Activated CD4-positive, alpha-beta memory T cell treated with anti-CD3 and anti-CD28 coated beads, Interleukin-2, amount 10 ng/mL, durations not matched to agents 7 days and 5 days (primary cell): ENCODE results near the gene OPN5. TPM values are rescaled to one million over a fixed set of nuclear protein-coding genes. Genes with fewer than 3 reads are reported as not detected.

Experiments used
- CTCF ChIA-PET: fragments of 350-600 bp; sonication (Branson Sonifier 250); formaldehyde crosslinking; loops from one replicate; lab custom pipeline; 2021; ENCODE audit warnings: antibody characterized with exemption, inconsistent platforms; lab: Charles Lee
- POLR2A ChIA-PET: fragments of 350-600 bp; sonication (Branson Sonifier 250); formaldehyde crosslinking; loops from one replicate; lab custom pipeline; 2021; ENCODE audit warnings: antibody characterized with exemption; lab: Charles Lee
- DNase-seq: peaks from one replicate; pipeline ENCODE4 v3.0.0-alpha.2; 2020
- H3K27ac Mint-ChIP-seq: one replicate; pipeline ENCODE4 v1.8.0; 2021; ENCODE audit warnings: mild to moderate bottlenecking, mixed read lengths
- H3K27me3 Mint-ChIP-seq: one replicate; pipeline ENCODE4 v1.8.0; 2021; ENCODE audit warnings: mixed read lengths
- H3K36me3 Mint-ChIP-seq: one replicate; pipeline ENCODE4 v1.8.0; 2021; ENCODE audit warnings: low read depth, mixed read lengths
- H3K4me1 Mint-ChIP-seq: one replicate; pipeline ENCODE4 v1.8.0; 2021; ENCODE audit warnings: mixed read lengths
- H3K4me3 Mint-ChIP-seq: one replicate; pipeline ENCODE4 v1.8.0; 2021; ENCODE audit warnings: mild to moderate bottlenecking, mixed read lengths
- H3K9me3 Mint-ChIP-seq: one replicate; pipeline ENCODE4 v1.8.0; 2021; ENCODE audit warnings: mixed read lengths
- total RNA-seq, 2 experiments: library from RNA; stranded (reverse); gene quantifications; one replicate each; pipeline ENCODE4 v1.2.3, GENCODE V29; 2021

Gene OPN5
- total RNA-seq, 2 experiments from 2014 or later = not detected

GRCh38 chr6:47794577-47795135, 12.8 kb downstream of the OPN5 start:
- ChIA-PET CTCF (interaction anchor here (0.6 kb wide), 1 partner anchor 341 kb away, joined by 6 read pairs; no protein-coding TSS in a partner anchor), POLR2A (no interaction called here)
- H3K36me3 Mint-ChIP-seq = no peaks in the 10 kb centered on the region
- no peak overlapping the region for H3K27ac Mint-ChIP-seq
- H3K9me3 Mint-ChIP-seq = no peaks in the 10 kb centered on the region
- DNase-seq = no peak
- peaks cover 12% of the 10 kb centered on the region for H3K27me3 Mint-ChIP-seq
- no peaks in the 10 kb centered on the region for H3K4me1 Mint-ChIP-seq
- H3K4me3 Mint-ChIP-seq = no peak overlapping the region

- peaks cover 6% of the 10 kb centered on the region for H3K27me3 Mint-ChIP-seq
- no peaks in the 10 kb centered on the region for H3K36me3 Mint-ChIP-seq
- no peak for DNase-seq
- no peaks in the 10 kb centered on the region for H3K9me3 Mint-ChIP-seq
- ChIA-PET CTCF (interaction anchor here (4.4 kb wide), 1 partner anchor 12 kb away, joined by 27 read pairs; no protein-coding TSS in a partner anchor), POLR2A (no interaction called here)
- no peak overlapping the region for H3K27ac Mint-ChIP-seq
- no peak overlapping the region for H3K4me3 Mint-ChIP-seq
- H3K4me1 Mint-ChIP-seq = no peaks in the 10 kb centered on the region
Measured at GRCh38 chr6:47801984-47802383, 20.2 kb downstream of the OPN5 start.

GRCh38 chr6:47804821-47805220, 23.0 kb downstream of the OPN5 start:
- Mint-ChIP-seq H3K36me3 (no peaks in the 10 kb centered on the region), H3K4me3 (no peak overlapping the region), H3K27ac (no peak overlapping the region), H3K4me1 (no peaks in the 10 kb centered on the region), H3K9me3 (no peaks in the 10 kb centered on the region), H3K27me3 (peaks cover 6% of the 10 kb centered on the region)
- ChIA-PET POLR2A (no interaction called here), CTCF (no interaction called here)
- DNase-seq = no peak

- no peak overlapping the region for H3K27ac Mint-ChIP-seq
Measured at GRCh38 chr6:47809873-47810272, 28.0 kb downstream of the OPN5 start.

GRCh38 chr6:47810885-47811284, 29.1 kb downstream of the OPN5 start:
- Mint-ChIP-seq H3K9me3 (no peaks in the 10 kb centered on the region), H3K4me1 (no peaks in the 10 kb centered on the region), H3K27ac (no peak overlapping the region), H3K27me3 (peaks cover 4% of the 10 kb centered on the region), H3K4me3 (no peak overlapping the region), H3K36me3 (no peaks in the 10 kb centered on the region)
- DNase-seq = no peak
- ChIA-PET POLR2A (no interaction called here), CTCF (no interaction called here)

More at GRCh38 chr6:47809873-47810272, 28.0 kb downstream of the OPN5 start:
- H3K4me1 Mint-ChIP-seq = no peaks in the 10 kb centered on the region
- CTCF ChIA-PET = no interaction called here
- H3K9me3 Mint-ChIP-seq = no peaks in the 10 kb centered on the region
- peaks cover 4% of the 10 kb centered on the region for H3K27me3 Mint-ChIP-seq
- DNase-seq = no peak
- no peak overlapping the region for H3K4me3 Mint-ChIP-seq
- POLR2A ChIA-PET = no interaction called here
- no peaks in the 10 kb centered on the region for H3K36me3 Mint-ChIP-seq

GRCh38 chr6:47811443-47811842, 29.6 kb downstream of the OPN5 start:
- Mint-ChIP-seq H3K27me3 (peaks cover 6% of the 10 kb centered on the region), H3K9me3 (no peaks in the 10 kb centered on the region), H3K4me1 (no peaks in the 10 kb centered on the region), H3K27ac (no peak overlapping the region), H3K36me3 (no peaks in the 10 kb centered on the region), H3K4me3 (no peak overlapping the region)
- CTCF ChIA-PET = no interaction called here
- POLR2A ChIA-PET = no interaction called here
- DNase-seq = no peak

GRCh38 chr6:47817749-47818148, 35.9 kb downstream of the OPN5 start:
- ChIA-PET CTCF (interaction anchor here (1.4 kb wide), 1 partner anchor 30 kb away, joined by 5 read pairs; no protein-coding TSS in a partner anchor), POLR2A (no interaction called here)
- Mint-ChIP-seq H3K9me3 (no peaks in the 10 kb centered on the region), H3K4me1 (no peaks in the 10 kb centered on the region), H3K27me3 (peaks cover 12% of the 10 kb centered on the region), H3K36me3 (no peaks in the 10 kb centered on the region), H3K27ac (no peak overlapping the region), H3K4me3 (no peak overlapping the region)
- no peak for DNase-seq

- ChIA-PET POLR2A (no interaction called here), CTCF (no interaction called here)
- Mint-ChIP-seq H3K4me1 (no peaks in the 10 kb centered on the region), H3K27me3 (peaks cover 8% of the 10 kb centered on the region), H3K9me3 (no peaks in the 10 kb centered on the region), H3K4me3 (no peak overlapping the region), H3K36me3 (no peaks in the 10 kb centered on the region), H3K27ac (no peak overlapping the region)
- no peak for DNase-seq
Measured at GRCh38 chr6:47819461-47819860, 37.6 kb downstream of the OPN5 start.

GRCh38 chr6:47822856-47823554, 41.2 kb downstream of the OPN5 start:
- POLR2A ChIA-PET = no interaction called here
- Mint-ChIP-seq H3K36me3 (no peaks in the 10 kb centered on the region), H3K4me3 (no peak overlapping the region), H3K27ac (no peak overlapping the region), H3K4me1 (no peaks in the 10 kb centered on the region), H3K9me3 (no peaks in the 10 kb centered on the region), H3K27me3 (peaks cover 6% of the 10 kb centered on the region)
- CTCF ChIA-PET = no interaction called here
- no peak for DNase-seq

- DNase-seq = no peak
- ChIA-PET CTCF (interaction anchor here (0.7 kb wide), 1 partner anchor 44 kb away, joined by 3 read pairs; no protein-coding TSS in a partner anchor), POLR2A (no interaction called here)
- Mint-ChIP-seq H3K27me3 (no peaks in the 10 kb centered on the region), H3K27ac (no peak overlapping the region), H3K4me3 (no peak overlapping the region), H3K9me3 (no peaks in the 10 kb centered on the region), H3K4me1 (no peaks in the 10 kb centered on the region), H3K36me3 (no peaks in the 10 kb centered on the region)
Measured at GRCh38 chr6:47832386-47833100, 50.7 kb downstream of the OPN5 start.

- H3K27ac Mint-ChIP-seq = no peak overlapping the region
- POLR2A ChIA-PET = no interaction called here
- DNase-seq = no peak
- H3K4me1 Mint-ChIP-seq = no peaks in the 10 kb centered on the region
- CTCF ChIA-PET = no interaction called here
- no peaks in the 10 kb centered on the region for H3K27me3 Mint-ChIP-seq
- no peaks in the 10 kb centered on the region for H3K9me3 Mint-ChIP-seq
- no peak overlapping the region for H3K4me3 Mint-ChIP-seq
- H3K36me3 Mint-ChIP-seq = no peaks in the 10 kb centered on the region
Measured at GRCh38 chr6:47834196-47834595, 52.4 kb downstream of the OPN5 start.

GRCh38 chr6:47836046-47836445, 54.2 kb downstream of the OPN5 start:
- ChIA-PET POLR2A (no interaction called here), CTCF (no interaction called here)
- DNase-seq = no peak
- no peak overlapping the region for H3K27ac Mint-ChIP-seq
- no peaks in the 10 kb centered on the region for H3K9me3 Mint-ChIP-seq
- no peak overlapping the region for H3K4me3 Mint-ChIP-seq
- no peaks in the 10 kb centered on the region for H3K4me1 Mint-ChIP-seq
- no peaks in the 10 kb centered on the region for H3K36me3 Mint-ChIP-seq
- no peaks in the 10 kb centered on the region for H3K27me3 Mint-ChIP-seq

GRCh38 chr6:47836639-47837038, 54.8 kb downstream of the OPN5 start:
- H3K4me1 Mint-ChIP-seq = no peaks in the 10 kb centered on the region
- H3K9me3 Mint-ChIP-seq = no peaks in the 10 kb centered on the region
- H3K4me3 Mint-ChIP-seq = no peak overlapping the region
- no peak overlapping the region for H3K27ac Mint-ChIP-seq
- no peaks in the 10 kb centered on the region for H3K36me3 Mint-ChIP-seq
- ChIA-PET CTCF (no interaction called here), POLR2A (no interaction called here)
- DNase-seq = no peak
- H3K27me3 Mint-ChIP-seq = no peaks in the 10 kb centered on the region
